GM12874 (cell line): ENCODE results near the gene CDYL.

Experiments used
- CTCF ChIP-seq: IDR thresholded peaks from 2 replicates; pipeline ENCODE4 v1.5.1; 2011; ENCODE audit warnings: low read depth, mild to moderate bottlenecking, control low read depth, low read length, moderate library complexity; ENCODE audit not compliant: insufficient read depth

Gene CDYL

GRCh38 chr6:4774296-4774695 is 1.9 kb upstream of the CDYL start:
- no peak for TF ChIP-seq CTCF

DNA sequence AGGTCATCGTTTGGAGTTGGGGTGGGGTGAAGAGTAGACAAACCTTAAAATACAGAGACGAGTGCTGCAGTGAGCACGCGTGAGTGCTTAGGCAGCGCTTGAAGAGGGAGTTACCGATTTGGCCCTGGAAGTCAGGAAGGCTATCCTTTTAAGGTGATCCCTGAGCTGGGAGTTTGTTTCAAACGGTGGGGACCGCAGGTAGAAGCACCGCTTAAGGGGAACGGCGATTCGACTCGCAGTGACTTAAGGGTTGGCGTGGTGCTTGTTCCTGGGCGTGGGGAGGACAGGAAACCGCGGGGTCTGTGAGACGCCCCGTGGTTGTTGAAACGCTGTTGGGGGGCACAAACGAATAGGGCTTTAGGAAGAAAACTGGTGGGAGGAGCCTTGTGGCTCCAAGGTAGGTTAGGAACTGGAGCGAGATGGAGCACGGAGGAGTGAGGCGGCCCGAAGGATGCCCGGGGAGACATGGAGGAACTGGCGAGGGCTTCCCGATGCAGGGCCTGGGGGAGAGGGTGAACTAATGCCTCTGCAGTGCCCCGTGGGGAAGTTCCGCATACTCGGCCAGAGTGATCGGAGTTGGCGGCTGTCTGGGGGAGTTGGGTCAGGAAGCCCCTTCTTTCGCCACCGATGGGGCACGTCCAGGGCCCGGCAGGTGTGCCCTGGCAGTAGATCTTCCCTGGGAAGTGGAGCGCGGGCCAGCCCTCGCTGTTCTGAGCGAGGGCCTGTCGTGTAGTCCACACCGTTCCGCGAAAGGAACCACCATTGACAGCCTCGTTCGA is 1.3 kb upstream of the CDYL start:
- TF ChIP-seq CTCF, result no peak

- 0 out of 2 replicates have a peak, but pooled peaks have one; percentile 17 for TF ChIP-seq CTCF
These were observed 592 bp upstream of the CDYL start for GRCh38 chr6:4775494-4776130.

DNA sequence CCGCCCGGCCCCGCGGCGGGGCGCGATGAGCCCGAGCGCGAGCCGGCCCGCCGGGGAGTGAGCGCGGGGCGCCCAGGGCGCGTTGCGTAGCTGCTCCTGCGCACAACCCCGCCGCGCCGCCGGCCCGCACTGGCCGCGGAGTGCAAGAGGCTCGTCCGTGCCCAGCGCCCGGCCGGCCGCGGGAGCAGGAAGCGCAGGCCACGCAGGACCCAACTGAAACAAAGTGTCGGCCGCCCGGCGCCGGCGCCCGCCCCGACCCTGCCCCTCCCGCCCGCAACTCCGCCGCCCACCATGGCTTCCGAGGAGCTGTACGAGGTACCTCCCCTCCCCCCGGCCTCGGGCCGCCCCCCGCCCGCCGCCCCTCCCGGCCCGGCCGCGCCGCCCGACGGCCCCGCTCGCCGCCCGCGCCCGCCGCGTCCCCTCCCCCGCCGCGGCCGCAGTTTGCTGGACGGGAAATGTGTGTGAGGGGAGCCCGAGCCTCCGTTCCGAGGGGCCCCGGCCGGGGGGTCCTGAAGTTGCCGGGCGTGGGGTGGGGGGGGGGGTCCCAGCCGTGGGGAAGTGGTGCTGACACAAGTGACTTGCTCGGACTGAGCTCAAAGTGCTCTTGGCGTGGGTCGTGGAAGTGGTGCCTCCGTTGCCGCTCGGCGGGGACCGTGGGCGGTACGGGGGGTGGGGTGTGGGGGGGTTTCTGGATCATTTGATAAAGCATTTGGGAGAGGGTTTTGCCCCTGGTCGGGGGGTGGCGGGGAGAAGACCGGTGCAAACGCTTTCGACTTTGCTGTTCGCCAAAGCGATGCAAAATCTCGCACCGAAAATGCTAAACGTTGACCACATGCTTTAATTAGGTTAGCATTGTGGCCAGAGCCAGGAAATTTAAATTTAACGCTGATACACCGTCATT is 539 bp downstream of the CDYL start:
- no peak for TF ChIP-seq CTCF

DNA sequence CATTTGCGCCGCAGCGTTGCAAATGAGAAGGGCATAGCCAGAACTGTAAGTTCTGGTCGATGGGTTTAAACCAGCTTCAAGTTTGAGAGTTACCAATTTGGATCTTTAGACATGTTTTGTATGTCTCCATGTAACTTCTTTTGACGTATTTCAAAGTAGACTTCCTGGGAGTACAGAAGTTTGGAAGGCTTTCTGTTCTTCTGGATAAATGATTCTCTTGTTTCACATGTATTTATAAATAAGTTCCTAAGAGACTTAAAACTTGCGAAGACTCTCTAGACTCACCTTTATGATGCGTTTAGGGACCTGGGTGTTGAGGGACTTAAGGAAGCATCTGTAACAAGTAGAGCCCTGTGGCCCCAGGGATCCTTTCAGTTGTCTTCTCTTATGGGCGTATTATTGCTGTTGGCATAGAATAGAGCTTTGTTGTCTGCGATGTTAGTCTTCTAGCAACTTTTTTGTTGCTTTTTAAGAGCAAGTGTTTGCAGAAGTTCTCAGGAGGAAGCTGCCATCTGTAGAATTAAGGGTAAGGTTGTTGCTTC is 1.3 kb downstream of the CDYL start:
- no peak for TF ChIP-seq CTCF

DNA sequence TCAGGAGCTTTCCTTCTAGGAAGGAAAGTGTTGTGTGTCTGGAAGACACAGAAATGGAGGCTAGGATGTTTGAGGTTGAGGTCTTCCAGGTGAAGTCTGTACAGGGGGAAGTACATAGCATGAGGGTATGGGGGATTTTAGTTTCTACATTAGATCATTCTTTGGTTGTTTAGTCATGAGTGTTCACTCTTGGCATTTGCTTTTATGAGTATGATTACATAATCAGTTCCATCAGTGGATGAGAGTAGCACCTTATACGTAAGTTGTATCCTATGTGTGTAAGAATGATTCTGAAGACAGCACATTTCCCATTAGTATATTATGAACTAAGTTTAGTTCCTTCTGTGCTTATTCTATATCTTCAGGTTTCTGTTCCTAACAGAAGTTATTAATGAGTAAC is 1.9 kb downstream of the CDYL start:
- TF ChIP-seq CTCF, result no peak

DNA sequence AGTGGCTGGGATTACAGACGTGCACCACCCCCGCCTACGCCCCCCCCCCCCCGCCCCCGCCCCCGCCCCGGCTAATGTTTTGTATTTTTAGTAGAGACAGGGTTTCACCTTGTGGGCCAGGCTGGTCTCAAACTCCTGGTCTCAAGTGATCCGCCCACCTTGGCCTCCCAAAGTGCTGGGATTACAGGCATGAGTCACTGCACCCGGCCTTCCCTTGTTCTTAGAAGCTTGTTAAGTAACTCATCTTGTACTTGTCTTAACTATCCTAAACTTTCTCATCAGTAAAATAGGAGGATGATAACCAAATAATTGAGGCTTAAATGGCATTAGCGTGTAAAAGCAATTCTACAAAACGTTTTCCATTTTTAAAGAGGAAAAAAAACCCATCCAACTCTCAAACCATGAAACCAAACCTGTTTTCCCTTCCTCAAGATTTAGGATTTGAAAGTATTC is 4.2 kb downstream of the CDYL start:
- TF ChIP-seq CTCF, result no peak
